Smooth muscle cell (in vitro differentiated cells): ENCODE measurements around the gene AANAT. TPM values are rescaled to one million over a fixed set of nuclear protein-coding genes. Genes with fewer than 3 reads are reported as not detected.

Source experiments
- DNase-seq: peaks from one replicate; lab custom pipeline; 2025; ENCODE audit not compliant: unreplicated experiment; lab: John Stamatoyannopoulos, UW
- H2AFZ ChIP-seq: fragments of 200-600 bp; sonication (generic); 2 replicates; pipeline ENCODE4 v1.6.0; 2016; ENCODE audit warnings: antibody characterized with exemption, low read depth, mild to moderate bottlenecking
- H3F3A ChIP-seq: fragments of 200-600 bp; sonication (generic); 2 replicates; pipeline ENCODE4 v1.6.0; 2017; ENCODE audit warnings: antibody characterized with exemption, low read depth
- H3K27ac ChIP-seq: fragments of 200-600 bp; sonication (generic); 2 replicates; pipeline ENCODE4 v1.5.1; 2016; ENCODE audit warnings: low read depth, mild to moderate bottlenecking
- H3K27me3 ChIP-seq: fragments of 200-600 bp; sonication (generic); 2 replicates; pipeline ENCODE4 v1.6.1; 2016; ENCODE audit warnings: low read depth, mild to moderate bottlenecking
- H3K36me3 ChIP-seq: fragments of 200-600 bp; sonication (generic); 2 replicates; pipeline ENCODE4 v1.5.1; 2016; ENCODE audit warnings: low read depth
- H3K4me1 ChIP-seq: fragments of 200-600 bp; sonication (generic); 2 replicates; pipeline ENCODE4 v1.5.1; 2016; ENCODE audit warnings: low read depth
- H3K4me2 ChIP-seq: fragments of 200-600 bp; sonication (generic); 2 replicates; pipeline ENCODE4 v1.6.0; 2016; ENCODE audit warnings: mild to moderate bottlenecking
- H3K4me3 ChIP-seq: fragments of 200-600 bp; sonication (generic); 2 replicates; pipeline ENCODE4 v1.5.1; 2016; ENCODE audit warnings: mild to moderate bottlenecking
- H3K79me2 ChIP-seq: fragments of 200-600 bp; sonication (generic); 2 replicates; pipeline ENCODE4 v1.6.0; 2016; ENCODE audit warnings: low read depth, mild to moderate bottlenecking
- H3K9ac ChIP-seq: fragments of 200-600 bp; sonication (generic); 2 replicates; pipeline ENCODE4 v1.6.0; 2016; ENCODE audit warnings: low read depth
- H3K9me3 ChIP-seq: fragments of 200-600 bp; sonication (generic); replicated peaks from 2 replicates; pipeline ENCODE4 v1.5.1; 2016; ENCODE audit warnings: low read depth
- H4K20me1 ChIP-seq: fragments of 200-600 bp; sonication (generic); 2 replicates; pipeline ENCODE4 v1.6.0; 2016; ENCODE audit warnings: low read depth
- WGBS: methylation state at CpG from one replicate; pipeline ENCODE4 v1.1.7; 2016; ENCODE audit warnings: low lambda C conversion rate; 5-methylcytosine and 5-hydroxymethylcytosine counted together
- polyA plus RNA-seq: library from polyadenylated mRNA; unstranded; fragments of >200 nt; fragmentation: Nextera tagmentation; extraction: Ambion mirVana; gene quantifications from 2 replicates; pipeline ENCODE4 v1.2.1, GENCODE V29; 2016
- total RNA-seq: library from RNA; depleted of rRNA; stranded (reverse); fragments of >200 nt; gene quantifications from 2 replicates; pipeline ENCODE4 v1.2.3, GENCODE V29; 2014
- TF ChIP-seq, protein P1 (sequence below): fragments of 200-600 bp; sonication (generic); IDR thresholded peaks from 2 replicates; pipeline ENCODE4 v1.5.1; 2017; ENCODE audit warnings: borderline replicate concordance, mild to moderate bottlenecking, antibody characterized with exemption; ENCODE audit not compliant: insufficient read depth, poor library complexity, severe bottlenecking

AANAT gene
- total and polyA plus RNA-seq, 2 experiments from 2014 or later = not detected

DNA sequence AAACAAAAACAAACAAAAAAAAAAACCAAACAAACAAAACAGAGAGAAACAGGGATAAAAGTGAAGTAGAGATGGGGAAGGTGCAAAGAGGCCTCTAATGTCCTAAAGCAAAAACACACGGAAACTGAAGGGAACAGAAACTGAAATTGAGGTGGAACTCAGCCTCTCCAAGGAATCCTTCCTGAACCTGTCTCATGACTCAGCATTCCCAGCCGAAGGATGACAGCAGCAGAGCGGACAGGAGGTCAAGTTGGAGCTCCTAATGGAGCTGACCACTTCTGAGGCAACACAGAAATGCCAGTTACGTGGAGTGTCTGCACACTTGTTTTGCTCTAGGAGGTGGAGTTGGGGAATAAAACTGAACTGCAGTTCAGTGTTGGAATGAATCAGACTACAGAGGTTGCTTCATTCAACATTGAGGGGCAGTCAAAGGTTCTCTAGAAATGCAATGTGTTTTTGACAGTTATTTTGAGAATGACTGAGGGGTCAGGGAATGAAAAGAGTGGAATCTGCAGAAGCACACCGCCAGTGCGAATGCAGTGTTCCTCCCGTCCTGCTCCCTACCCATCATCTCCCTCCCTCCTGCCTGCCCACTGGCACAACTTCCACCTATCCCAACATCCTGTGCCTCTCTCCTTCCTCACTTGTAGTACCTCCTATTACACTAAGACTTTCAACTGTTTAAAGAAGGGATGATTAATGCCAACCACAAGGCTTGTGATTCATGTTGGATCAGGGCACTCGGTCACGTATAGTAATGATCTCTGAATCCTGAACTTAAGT, 20.8 kb upstream of the AANAT start:
- DNase-seq = no peak
- Histone ChIP-seq H3K36me3 (no peaks in the 10 kb centered on the region), H2AFZ (no peak overlapping the region), H3K9me3 (no peaks in the 10 kb centered on the region), H3K27me3 (no peaks in the 10 kb centered on the region), H3K4me1 (peaks cover 26% of the 10 kb centered on the region), H3K79me2 (peaks cover 83% of the 10 kb centered on the region), H3K4me2 (peak overlapping the region; percentile 0), H3K4me3 (no peak overlapping the region), H3K9ac (no peak overlapping the region), H3F3A (no peaks in the 10 kb centered on the region), H3K27ac (peak overlapping the region; percentile 44), H4K20me1 (peaks cover 100% of the 10 kb centered on the region)
- TF ChIP-seq, protein P1, sequence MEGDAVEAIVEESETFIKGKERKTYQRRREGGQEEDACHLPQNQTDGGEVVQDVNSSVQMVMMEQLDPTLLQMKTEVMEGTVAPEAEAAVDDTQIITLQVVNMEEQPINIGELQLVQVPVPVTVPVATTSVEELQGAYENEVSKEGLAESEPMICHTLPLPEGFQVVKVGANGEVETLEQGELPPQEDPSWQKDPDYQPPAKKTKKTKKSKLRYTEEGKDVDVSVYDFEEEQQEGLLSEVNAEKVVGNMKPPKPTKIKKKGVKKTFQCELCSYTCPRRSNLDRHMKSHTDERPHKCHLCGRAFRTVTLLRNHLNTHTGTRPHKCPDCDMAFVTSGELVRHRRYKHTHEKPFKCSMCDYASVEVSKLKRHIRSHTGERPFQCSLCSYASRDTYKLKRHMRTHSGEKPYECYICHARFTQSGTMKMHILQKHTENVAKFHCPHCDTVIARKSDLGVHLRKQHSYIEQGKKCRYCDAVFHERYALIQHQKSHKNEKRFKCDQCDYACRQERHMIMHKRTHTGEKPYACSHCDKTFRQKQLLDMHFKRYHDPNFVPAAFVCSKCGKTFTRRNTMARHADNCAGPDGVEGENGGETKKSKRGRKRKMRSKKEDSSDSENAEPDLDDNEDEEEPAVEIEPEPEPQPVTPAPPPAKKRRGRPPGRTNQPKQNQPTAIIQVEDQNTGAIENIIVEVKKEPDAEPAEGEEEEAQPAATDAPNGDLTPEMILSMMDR = no peak
- WGBS = 27% methylated on average over 9 of the region's 9 CpGs

DNA sequence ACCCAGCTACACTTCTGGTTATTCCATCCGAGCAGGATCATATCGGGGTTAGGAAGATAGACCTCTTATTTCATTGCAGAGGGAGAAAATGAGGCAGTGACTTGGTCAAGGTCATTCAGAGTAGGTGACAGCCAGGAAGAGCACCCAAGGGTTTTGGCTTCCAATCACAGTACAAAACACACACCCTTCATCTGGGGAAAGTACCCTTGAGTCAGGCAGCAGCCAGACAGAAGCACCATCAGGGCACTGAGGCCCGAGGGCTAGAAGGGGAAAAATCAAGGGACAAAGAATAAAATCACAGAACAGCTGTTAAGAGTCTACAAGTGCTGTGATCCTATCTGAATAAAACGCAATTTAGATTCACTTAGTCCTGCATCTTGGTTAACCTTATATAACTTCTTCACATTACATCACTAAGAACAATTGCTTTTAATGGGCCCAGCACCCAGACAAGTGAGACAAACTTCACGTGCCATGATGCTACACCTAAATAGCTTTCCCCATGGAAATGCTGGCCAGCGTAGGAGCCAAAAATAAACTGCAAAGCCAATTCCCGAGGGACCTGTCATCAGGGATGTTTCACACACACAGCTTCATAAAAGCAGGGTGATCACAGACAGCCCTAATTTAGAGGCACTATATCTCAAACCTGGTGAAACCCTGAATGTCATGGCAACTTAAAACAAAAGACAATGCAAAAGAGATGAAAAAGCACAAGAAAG, 19.3 kb upstream of the AANAT start:
- Histone ChIP-seq H3K4me3 (no peak overlapping the region), H3K4me1 (peaks cover 30% of the 10 kb centered on the region), H3K4me2 (no peak overlapping the region), H3K27ac (no peak overlapping the region), H2AFZ (no peak overlapping the region), H3K36me3 (no peaks in the 10 kb centered on the region), H3K79me2 (peaks cover 82% of the 10 kb centered on the region), H3F3A (no peaks in the 10 kb centered on the region), H3K9me3 (no peaks in the 10 kb centered on the region), H3K9ac (no peak overlapping the region), H3K27me3 (no peaks in the 10 kb centered on the region), H4K20me1 (peaks cover 90% of the 10 kb centered on the region)
- TF ChIP-seq, protein P1 = no peak
- DNase-seq = no peak
- WGBS = 83% methylated on average over 7 of the region's 7 CpGs

DNA sequence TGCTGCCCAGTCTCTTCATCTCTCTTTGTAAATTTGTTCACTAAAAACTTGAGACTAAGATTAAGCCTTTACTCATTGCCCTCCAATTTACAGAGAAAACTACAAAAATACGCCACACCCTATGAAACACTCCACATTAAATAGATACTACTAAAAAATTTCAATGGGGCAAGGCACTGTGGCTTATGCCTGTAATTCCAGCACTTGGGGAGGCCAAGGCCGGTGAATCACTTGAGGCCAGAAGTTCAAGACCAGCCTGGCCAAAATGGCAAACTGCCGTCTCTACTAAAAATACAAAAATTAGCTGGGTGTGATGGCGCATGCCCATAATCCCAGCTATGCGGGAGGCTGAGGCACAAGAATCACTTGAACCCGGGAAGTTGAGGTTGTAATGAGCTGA, 18.3 kb upstream of the AANAT start:
- no peak overlapping the region for H3K4me2 ChIP-seq
- H2AFZ ChIP-seq = no peak overlapping the region
- H3K36me3 ChIP-seq = no peaks in the 10 kb centered on the region
- H3K79me2 ChIP-seq = peaks cover 73% of the 10 kb centered on the region
- H3K4me3 ChIP-seq = no peak overlapping the region
- no peaks in the 10 kb centered on the region for H3K27me3 ChIP-seq
- 98% methylated on average over 6 of the region's 6 CpGs for WGBS
- no peaks in the 10 kb centered on the region for H3K9me3 ChIP-seq
- TF ChIP-seq, protein P1 = no peak
- H4K20me1 ChIP-seq = peaks cover 80% of the 10 kb centered on the region
- peaks cover 30% of the 10 kb centered on the region for H3K4me1 ChIP-seq
- no peak overlapping the region for H3K27ac ChIP-seq
- DNase-seq = no peak
- H3F3A ChIP-seq = no peaks in the 10 kb centered on the region
- no peak overlapping the region for H3K9ac ChIP-seq
